ENCODE results near the gene CHD2. TPM values are rescaled to one million over a fixed set of nuclear protein-coding genes. Genes with fewer than 3 reads are reported as not detected.

The CHD2 gene
- total RNA-seq, 1 experiment from 2014 or later, result 63.3 TPM

DNA sequence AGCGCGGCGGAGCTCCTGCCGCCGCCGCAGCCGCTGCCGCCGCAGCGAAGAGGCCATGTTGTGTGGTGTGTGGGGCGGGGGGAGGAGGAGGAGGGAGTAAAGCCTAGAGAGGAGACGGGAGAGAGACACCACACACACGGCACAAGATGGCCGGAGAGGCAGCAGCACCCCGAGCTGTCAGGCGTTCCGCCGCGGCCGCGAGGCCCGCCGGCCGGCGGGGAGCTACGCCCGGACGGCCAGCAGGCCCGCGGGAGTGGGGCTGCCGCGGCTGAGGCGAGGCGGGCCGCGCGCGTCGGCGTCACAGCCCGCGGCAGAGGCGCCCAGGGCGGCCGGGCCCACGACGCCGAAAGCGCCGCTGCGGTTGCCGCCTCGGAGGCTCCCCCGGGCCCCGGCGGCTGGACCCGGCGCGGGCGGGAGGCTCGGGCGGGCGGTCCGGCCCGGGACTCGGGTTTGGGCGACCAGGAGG is 17.4 kb upstream of the CHD2 start:
- no CpG with 5 or more reads among the region's 67 CpGs for WGBS (ENCODE audit: extremely low coverage, insufficient read length, low lambda C conversion rate)
- Mint-ChIP-seq H3K27ac (no peak overlapping the region; a peak in 2 of 7 replicates), H3K27me3 (ENCODE audit: low read depth) (no peaks in the 10 kb centered on the region), H3K36me3 (ENCODE audit: insufficient read depth in 1 of 3, low read depth in 3 of 3) (peaks cover 39 to 44% (median 42%) of the 10 kb centered on the region in 3 experiments), H3K4me1 (peaks cover 56 to 60% of the 10 kb centered on the region in 2 experiments), H3K4me3 (peak overlapping the region; percentile 89 to 92), H3K9me3 (peaks cover 4% of the 10 kb centered on the region in 2 experiments; a peak in 3 of 5 replicates)
- Histone ChIP-seq H3K79me1 (ENCODE audit: insufficient read depth, low read depth, low read length, poor library complexity, severe bottlenecking) (no peaks in the 10 kb centered on the region), H3K18ac (ENCODE audit: insufficient read length, low read depth, low read length) (peak overlapping the region; percentile 63), H2BK15ac (ENCODE audit: low read depth, low read length) (no peak overlapping the region), H4K20me1 (ENCODE audit: control insufficient read depth, insufficient read depth, insufficient read length) (no peaks in the 10 kb centered on the region), H2BK120ac (ENCODE audit: low read depth, low read length, poor library complexity, severe bottlenecking) (no peak overlapping the region), H3K4me1 (ENCODE audit: insufficient read depth, low read length) (peaks cover 6% of the 10 kb centered on the region; the same call in 1 of the 2 replicates), H3K27me3 (ENCODE audit: insufficient read depth, low read length) (no peaks in the 10 kb centered on the region), H2BK5ac (ENCODE audit: insufficient read length, low read length) (no peak overlapping the region), H3K4ac (ENCODE audit: low read depth, low read length) (no peak overlapping the region), H4K91ac (ENCODE audit: insufficient read length, low read depth, low read length) (no peak overlapping the region), H4K5ac (ENCODE audit: insufficient read length, low read depth, low read length) (no peak overlapping the region), H3K9me3 (ENCODE audit: control insufficient read depth, low read depth, low read length) (no peaks in the 10 kb centered on the region), H4K8ac (replicated peaks; ENCODE audit: insufficient read length, low read depth, low read length) (no peak overlapping the region), H3K14ac (ENCODE audit: insufficient read depth, low read length) (peak overlapping the region; percentile 94), H3K23me2 (ENCODE audit: insufficient read length, low read depth, low read length, poor library complexity, severe bottlenecking) (peaks cover 4% of the 10 kb centered on the region), H2AK5ac (ENCODE audit: insufficient read length, low read length) (no peak overlapping the region), H3K23ac (ENCODE audit: insufficient read length, low read depth, low read length) (no peak overlapping the region), H2AFZ (ENCODE audit: low read length) (no peak overlapping the region), H3T11ph (ENCODE audit: low read length) (no peak overlapping the region), H3K79me2 (ENCODE audit: insufficient read depth, low read length) (peaks cover 20% of the 10 kb centered on the region; the same call in 1 of the 2 replicates), H3K4me2 (ENCODE audit: insufficient read depth, insufficient read length, low read length) (no peak overlapping the region), H2BK12ac (ENCODE audit: insufficient read length, low read depth, low read length) (no peak overlapping the region), H3K27ac (ENCODE audit: insufficient read length, low read depth, low read length) (peak overlapping the region; percentile 8), H2BK20ac (ENCODE audit: low read depth, low read length, poor library complexity, severe bottlenecking) (no peak overlapping the region), H3K9ac (ENCODE audit: extremely low read depth, insufficient read length, low read length) (peak overlapping the region; percentile 100), H3K56ac (ENCODE audit: insufficient read length, low read depth, low read length) (no peak overlapping the region)
- TF ChIP-seq, protein P1, sequence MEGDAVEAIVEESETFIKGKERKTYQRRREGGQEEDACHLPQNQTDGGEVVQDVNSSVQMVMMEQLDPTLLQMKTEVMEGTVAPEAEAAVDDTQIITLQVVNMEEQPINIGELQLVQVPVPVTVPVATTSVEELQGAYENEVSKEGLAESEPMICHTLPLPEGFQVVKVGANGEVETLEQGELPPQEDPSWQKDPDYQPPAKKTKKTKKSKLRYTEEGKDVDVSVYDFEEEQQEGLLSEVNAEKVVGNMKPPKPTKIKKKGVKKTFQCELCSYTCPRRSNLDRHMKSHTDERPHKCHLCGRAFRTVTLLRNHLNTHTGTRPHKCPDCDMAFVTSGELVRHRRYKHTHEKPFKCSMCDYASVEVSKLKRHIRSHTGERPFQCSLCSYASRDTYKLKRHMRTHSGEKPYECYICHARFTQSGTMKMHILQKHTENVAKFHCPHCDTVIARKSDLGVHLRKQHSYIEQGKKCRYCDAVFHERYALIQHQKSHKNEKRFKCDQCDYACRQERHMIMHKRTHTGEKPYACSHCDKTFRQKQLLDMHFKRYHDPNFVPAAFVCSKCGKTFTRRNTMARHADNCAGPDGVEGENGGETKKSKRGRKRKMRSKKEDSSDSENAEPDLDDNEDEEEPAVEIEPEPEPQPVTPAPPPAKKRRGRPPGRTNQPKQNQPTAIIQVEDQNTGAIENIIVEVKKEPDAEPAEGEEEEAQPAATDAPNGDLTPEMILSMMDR (conservative IDR thresholded peaks at IDR 0.05), result no peak
- no peak for DNase-seq

Measured in H9 (cell line).